Gastrocnemius medialis (tissue), 4 donors: Measurements from ENCODE around the gene L3MBTL1. TPM values are rescaled to one million over a fixed set of nuclear protein-coding genes. Genes with fewer than 3 reads are reported as not detected.

Source experiments
- ATAC-seq, 2 donors: fragments of 150-250 bp; one replicate each; pipeline ENCODE4 v1.9.1; 2016
- DNase-seq, 2 donors: peaks; one replicate each; pipeline ENCODE4 v3.0.0-alpha.2; 2019
- H3K27ac ChIP-seq, 4 donors: fragments of 200-600 bp; sonication (generic); 1 replicate in 1 of 4; 2 replicates in 3 of 4; pipeline ENCODE4 v1.5.1; 2016 to 2018; ENCODE audit warnings: mild to moderate bottlenecking in 2 of 4, moderate library complexity in 1 of 4
- H3K27me3 ChIP-seq, 3 donors: fragments of 200-600 bp; sonication (generic) in 2 of 3; 1 replicate in 1 of 3; 2 replicates in 2 of 3; pipeline versions ENCODE4 v1.5.1 to v1.6.0; 2016 to 2019; ENCODE audit warnings: mild to moderate bottlenecking in 1 of 3, moderate library complexity in 1 of 3
- H3K36me3 ChIP-seq, 2 donors: fragments of 200-600 bp; sonication (generic) in 1 of 2; one replicate each; pipeline ENCODE4 v1.5.1; 2017 to 2018
- H3K4me1 ChIP-seq, 2 donors: fragments of 200-600 bp; sonication (generic) in 1 of 2; one replicate each; pipeline ENCODE4 v1.5.1; 2016 to 2017; ENCODE audit warnings: mild to moderate bottlenecking in 2 of 2
- H3K4me3 ChIP-seq, 4 donors: fragments of 200-600 bp; sonication (generic) in 3 of 4; 1 replicate in 1 of 4; 2 replicates in 3 of 4; pipeline ENCODE4 v1.5.1; 2016 to 2019; ENCODE audit warnings: mild to moderate bottlenecking in 2 of 4
- H3K9me3 ChIP-seq, 3 donors: fragments of 200-600 bp; sonication (generic) in 2 of 3; 1 replicate in 1 of 3; 2 replicates in 2 of 3; pipeline ENCODE4 v1.5.1; 2016 to 2019
- CTCF ChIP-seq, 5 experiments: fragments of 450-650 bp in 3 of 5; fragments of 200-600 bp in 2 of 5; sonication (generic) in 2 of 5; IDR thresholded peaks in 4 of 5; conservative IDR thresholded peaks in 1 of 5; 1 replicate in 4 of 5; 2 replicates in 1 of 5; pipeline ENCODE4 v1.5.1; 2016 to 2019; ENCODE audit warnings: antibody characterized with exemption in 5 of 5, mild to moderate bottlenecking in 3 of 5, moderate library complexity in 3 of 5
- POLR2A ChIP-seq, 2 donors: fragments of 450-650 bp; IDR thresholded peaks; one replicate each; pipeline ENCODE4 v1.6.1; 2017; ENCODE audit warnings: antibody characterized with exemption in 2 of 2, mild to moderate bottlenecking in 2 of 2, moderate library complexity in 2 of 2
- in situ Hi-C, 4 donors: fragments of 200-750 bp; cut with MboI; loops; one replicate each; pipeline versions ENCODE4 v1.15.0 to v1.8.0; 2017; ENCODE audit warnings: low sequenced_read_pairs in 4 of 4
- intact Hi-C: fragments of 100-400 bp; cut with DNase I; formaldehyde crosslinking; loops from one replicate; pipeline ENCODE4 v1.15.1; 2023; ENCODE audit warnings: low total_unique reads
- total RNA-seq, 4 donors: library from RNA; depleted of rRNA; stranded (reverse); fragments of >200 nt; gene quantifications; one replicate each; pipeline versions ENCODE4 v1.1.0 to v1.2.3, GENCODE V29; 2016

Gene L3MBTL1
- total RNA-seq, 4 donors from 2014 or later: 1.1 to 6.0 (median 3.7) TPM

- H3K27me3 ChIP-seq: no peaks in the 10 kb centered on the region
- H3K4me3 ChIP-seq: no peak overlapping the region
- peaks cover 0 to 18% of the 10 kb centered on the region in 2 donors for H3K36me3 ChIP-seq
- TF ChIP-seq POLR2A (IDR thresholded peaks at IDR 0.05) (no peak), CTCF (IDR thresholded peaks at IDR 0.05 in 4 of 5, conservative IDR thresholded peaks at IDR 0.05 in 1 of 5) (no peak)
- no peak for ATAC-seq
- H3K9me3 ChIP-seq: no peaks in the 10 kb centered on the region
- intact Hi-C loops (no loop called here), in situ Hi-C loops (loop anchor here in 3 of 4 donors (25.0 kb wide), 1 partner anchor 552 kb away; no protein-coding TSS in a partner anchor)
- no peak overlapping the region for H3K27ac ChIP-seq
- no peak for DNase-seq
- H3K4me1 ChIP-seq: no peaks in the 10 kb centered on the region
Observed at GRCh38 chr20:43534791-43535350, 27.4 kb downstream of the L3MBTL1 start.

- no peak overlapping the region for H3K27ac ChIP-seq
- DNase-seq (no peak), ATAC-seq (no peak)
- no peaks in the 10 kb centered on the region for H3K27me3 ChIP-seq
- intact Hi-C loops: no loop called here
- H3K4me3 ChIP-seq: no peak overlapping the region
- in situ Hi-C loops: loop anchor here in 3 of 4 donors (25.0 kb wide), 1 partner anchor 552 kb away; no protein-coding TSS in a partner anchor
- H3K4me1 ChIP-seq: no peaks in the 10 kb centered on the region
- TF ChIP-seq CTCF (IDR thresholded peaks at IDR 0.05 in 4 of 5, conservative IDR thresholded peaks at IDR 0.05 in 1 of 5) (no peak), POLR2A (IDR thresholded peaks at IDR 0.05) (no peak)
- no peaks in the 10 kb centered on the region for H3K9me3 ChIP-seq
- peaks cover 0 to 18% of the 10 kb centered on the region in 2 donors for H3K36me3 ChIP-seq
Observed at GRCh38 chr20:43535370-43536004, 28.0 kb downstream of the L3MBTL1 start.

GRCh38 chr20:43536041-43536816 lies 28.7 kb downstream of the L3MBTL1 start:
- Histone ChIP-seq H3K4me3 (no peak overlapping the region), H3K36me3 (peaks cover 0 to 18% of the 10 kb centered on the region in 2 donors), H3K9me3 (no peaks in the 10 kb centered on the region), H3K27me3 (no peaks in the 10 kb centered on the region), H3K27ac (no peak overlapping the region), H3K4me1 (no peaks in the 10 kb centered on the region)
- ATAC-seq: no peak
- no peak for DNase-seq
- in situ Hi-C loops (loop anchor here in 3 of 4 donors (25.0 kb wide), 1 partner anchor 551 kb away; no protein-coding TSS in a partner anchor), intact Hi-C loops (no loop called here)
- TF ChIP-seq POLR2A (IDR thresholded peaks at IDR 0.05) (no peak), CTCF (IDR thresholded peaks at IDR 0.05 in 4 of 5, conservative IDR thresholded peaks at IDR 0.05 in 1 of 5) (no peak)

- Histone ChIP-seq H3K27me3 (no peaks in the 10 kb centered on the region), H3K4me3 (no peak overlapping the region), H3K36me3 (peaks cover 0 to 18% of the 10 kb centered on the region in 2 donors), H3K27ac (no peak overlapping the region), H3K9me3 (no peaks in the 10 kb centered on the region), H3K4me1 (no peaks in the 10 kb centered on the region)
- in situ Hi-C loops: loop anchor here in 3 of 4 donors (25.0 kb wide), 1 partner anchor 550 kb away; no protein-coding TSS in a partner anchor
- DNase-seq (no peak), ATAC-seq (no peak)
- TF ChIP-seq POLR2A (IDR thresholded peaks at IDR 0.05): no peak
- TF ChIP-seq CTCF (IDR thresholded peaks at IDR 0.05 in 4 of 5, conservative IDR thresholded peaks at IDR 0.05 in 1 of 5): no peak
- intact Hi-C loops: no loop called here
Observed at GRCh38 chr20:43536817-43537440, 29.4 kb downstream of the L3MBTL1 start.
